Measurements from ENCODE around the gene SYT17.

GRCh38 chr16:19235478-19235877, 67.4 kb downstream of the SYT17 start:
- TF ChIP-seq POLR2A (IDR thresholded peaks at IDR 0.05): no peak
- TF ChIP-seq POLR2AphosphoS5 (IDR thresholded peaks at IDR 0.05): no peak
- TF ChIP-seq CTCF (IDR thresholded peaks at IDR 0.05): no peak
- no peak for TF ChIP-seq EP300 (IDR thresholded peaks at IDR 0.05)
